HFFc6 (cell line): ENCODE data around the gene GLIPR2. TPM values are rescaled to one million over a fixed set of nuclear protein-coding genes. Genes with fewer than 3 reads are reported as not detected.
A peak's percentile ranks its signal among the peaks of the same experiment; 100 is the strongest.
"Not testable (repeated sequence)": the region's sequence is repeated elsewhere in the genome, so short reads cannot be mapped to it uniquely, and the experiment has no call there.

ENCODE experiments used
- DNase-seq: peaks from one replicate; pipeline ENCODE4 v3.0.0-alpha.2; 2018
- H3K27ac Mint-ChIP-seq: 2 replicates; pipeline ENCODE4 v1.8.0; 2020; ENCODE audit warnings: mild to moderate bottlenecking, mixed read lengths
- H3K27me3 Mint-ChIP-seq: 2 replicates; pipeline ENCODE4 v1.8.0; 2021; ENCODE audit warnings: mild to moderate bottlenecking, moderate library complexity, mixed read lengths; ENCODE audit not compliant: insufficient read depth
- H3K36me3 Mint-ChIP-seq: 2 replicates; pipeline ENCODE4 v1.8.0; 2021; ENCODE audit warnings: low read depth, mixed read lengths
- H3K4me1 Mint-ChIP-seq: 2 replicates; pipeline ENCODE4 v1.8.0; 2020; ENCODE audit warnings: low read depth, mixed read lengths
- H3K4me3 Mint-ChIP-seq: 2 replicates; pipeline ENCODE4 v1.8.0; 2020; ENCODE audit warnings: mild to moderate bottlenecking, moderate library complexity, mixed read lengths
- H3K9me3 Mint-ChIP-seq: 2 replicates; pipeline ENCODE4 v1.8.0; 2020; ENCODE audit warnings: mild to moderate bottlenecking, mixed read lengths
- CTCF ChIP-seq: fragments of 200-600 bp; sonication (generic); IDR thresholded peaks from 2 replicates; pipeline ENCODE4 v1.5.0; 2021; ENCODE audit warnings: antibody characterized with exemption, mild to moderate bottlenecking
- total RNA-seq, 6 experiments: library from RNA; stranded (reverse); fragmentation: NEBNext Ultra II Directional; extraction: Animal tissue kit (Norgen Biotek cat#: 25700); gene quantifications; 2 replicates in 1 of 6; 3 replicates in 5 of 6; pipeline ENCODE4 v1.2.3, GENCODE V29; 2021

Gene GLIPR2
- total RNA-seq, 6 experiments from 2014 or later: 18.1 to 24.7 (median 23.4) TPM

- H3K9me3 Mint-ChIP-seq: no peaks in the 10 kb centered on the region
- no peak for TF ChIP-seq CTCF
Observed at GRCh38 chr9:36156116-36156515, 19.6 kb downstream of the GLIPR2 start.

GRCh38 chr9:36158122-36158521 is 21.6 kb downstream of the GLIPR2 start:
- H3K27ac Mint-ChIP-seq: no peak overlapping the region

More at GRCh38 chr9:36156116-36156515, 19.6 kb downstream of the GLIPR2 start:
- no peak for DNase-seq
- no peak overlapping the region for H3K27ac Mint-ChIP-seq
- H3K4me1 Mint-ChIP-seq: peaks cover 56% of the 10 kb centered on the region
- no peak overlapping the region for H3K4me3 Mint-ChIP-seq
- peaks cover 10% of the 10 kb centered on the region for H3K36me3 Mint-ChIP-seq
- H3K27me3 Mint-ChIP-seq: no peaks in the 10 kb centered on the region; the same call in 1 of the 2 replicates

GRCh38 chr9:36158917-36159316 is 22.4 kb downstream of the GLIPR2 start:
- Mint-ChIP-seq H3K27ac (no peak overlapping the region), H3K4me3 (no peak overlapping the region), H3K9me3 (no peaks in the 10 kb centered on the region), H3K4me1 (peaks cover 64% of the 10 kb centered on the region), H3K36me3 (peaks cover 11% of the 10 kb centered on the region), H3K27me3 (no peaks in the 10 kb centered on the region; the same call in 1 of the 2 replicates)
- no peak for DNase-seq
- TF ChIP-seq CTCF: no peak

More at GRCh38 chr9:36158122-36158521, 21.6 kb downstream of the GLIPR2 start:
- no peak overlapping the region for H3K4me3 Mint-ChIP-seq
- TF ChIP-seq CTCF: no peak
- no peaks in the 10 kb centered on the region for H3K9me3 Mint-ChIP-seq
- no peaks in the 10 kb centered on the region; the same call in 1 of the 2 replicates for H3K27me3 Mint-ChIP-seq
- DNase-seq: no peak
- H3K36me3 Mint-ChIP-seq: peaks cover 10% of the 10 kb centered on the region
- peaks cover 63% of the 10 kb centered on the region for H3K4me1 Mint-ChIP-seq

- not testable (repeated sequence) for H3K4me3 Mint-ChIP-seq, H3K27ac Mint-ChIP-seq, DNase-seq, H3K9me3 Mint-ChIP-seq, H3K27me3 Mint-ChIP-seq
- H3K36me3 Mint-ChIP-seq: peaks cover 14% of the 10 kb centered on the region
- H3K4me1 Mint-ChIP-seq: peaks cover 64% of the 10 kb centered on the region
Observed at GRCh38 chr9:36159509-36159908, 23.0 kb downstream of the GLIPR2 start.

DNA sequence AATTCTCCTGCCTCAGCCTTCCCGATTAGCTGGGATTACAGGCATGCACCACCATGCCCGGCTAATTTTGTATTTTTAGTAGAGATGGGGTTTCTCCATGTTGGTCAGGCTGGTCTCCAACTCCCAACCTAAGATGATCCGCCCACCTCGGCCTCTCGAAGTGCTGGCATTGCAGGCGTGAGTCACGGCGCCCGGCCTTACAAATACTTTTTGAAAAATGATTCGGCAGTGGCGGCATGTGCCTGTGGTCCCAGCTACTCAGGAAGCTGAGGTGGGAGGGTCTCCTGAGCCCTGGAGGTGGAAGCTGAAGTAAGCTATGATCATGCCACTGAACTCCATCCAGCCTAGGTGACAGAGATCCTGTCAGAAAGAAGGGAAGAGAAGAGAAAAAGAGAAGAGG is 23.6 kb downstream of the GLIPR2 start:
- Mint-ChIP-seq H3K36me3 (peaks cover 14% of the 10 kb centered on the region), H3K4me1 (peaks cover 64% of the 10 kb centered on the region)
- DNase-seq, H3K9me3 Mint-ChIP-seq, H3K27ac Mint-ChIP-seq, H3K27me3 Mint-ChIP-seq, H3K4me3 Mint-ChIP-seq: not testable (repeated sequence)

GRCh38 chr9:36161187-36161586 is 24.7 kb downstream of the GLIPR2 start:
- DNase-seq: no peak
- Mint-ChIP-seq H3K27ac (peak overlapping the region; percentile 50), H3K4me1 (peaks cover 74% of the 10 kb centered on the region), H3K27me3 (no peaks in the 10 kb centered on the region; the same call in 1 of the 2 replicates), H3K4me3 (peak overlapping the region; percentile 11; the same call in 1 of the 2 replicates), H3K9me3 (no peaks in the 10 kb centered on the region), H3K36me3 (peaks cover 14% of the 10 kb centered on the region)
- TF ChIP-seq CTCF: no peak
